Measurements from ENCODE around the gene CD55.

GRCh38 chr1:207282058-207282457, 39.4 kb upstream of the CD55 start:
- TF ChIP-seq EZH2phosphoT487 (IDR thresholded peaks at IDR 0.05; ENCODE audit: low read depth) (no peak), CTCF (IDR thresholded peaks at IDR 0.05; ENCODE audit: low read depth, low read length) (no peak)

Measured in OCI-LY3 (cell line).